Measurements from ENCODE around the gene MGAT4A.
A peak's percentile ranks its signal among the peaks of the same experiment; 100 is the strongest.
"Not testable (repeated sequence)": the region's sequence is repeated elsewhere in the genome, so short reads cannot be mapped to it uniquely, and the experiment has no call there.

The MGAT4A gene

DNA sequence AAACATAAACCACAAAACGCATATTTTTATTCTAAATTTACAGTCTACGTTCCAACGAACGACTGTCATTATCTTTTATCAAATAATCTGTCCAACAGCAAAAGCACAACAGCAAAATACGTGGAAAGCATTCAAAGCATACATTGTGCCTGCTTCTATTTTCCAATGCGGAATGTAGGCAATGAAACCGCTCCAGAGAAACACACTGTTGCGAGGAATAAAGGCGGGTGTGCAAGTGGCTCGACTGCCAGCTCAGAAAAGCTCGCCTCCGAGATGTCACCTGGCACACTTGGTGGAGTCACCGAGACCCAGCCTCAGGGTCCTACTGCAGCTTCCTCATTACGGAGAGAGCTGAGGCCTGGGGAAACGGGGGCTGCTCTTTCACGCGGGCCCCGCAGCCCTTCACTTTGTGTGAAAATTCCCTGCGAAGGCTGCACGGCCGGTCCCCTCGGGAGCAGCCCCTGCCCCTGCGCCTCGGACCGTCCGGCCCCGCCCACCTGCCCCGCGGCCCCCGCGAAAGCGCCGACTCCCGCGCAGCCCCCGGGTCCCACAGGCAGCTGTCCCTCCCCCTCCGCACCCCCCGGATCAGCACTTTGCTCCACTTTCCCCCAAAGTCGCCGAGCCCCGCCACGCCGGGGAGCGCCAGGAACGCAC lies 752 bp downstream of the MGAT4A start:
- DNase-seq (peak; percentile 55), ATAC-seq (peak; percentile 20)

DNA sequence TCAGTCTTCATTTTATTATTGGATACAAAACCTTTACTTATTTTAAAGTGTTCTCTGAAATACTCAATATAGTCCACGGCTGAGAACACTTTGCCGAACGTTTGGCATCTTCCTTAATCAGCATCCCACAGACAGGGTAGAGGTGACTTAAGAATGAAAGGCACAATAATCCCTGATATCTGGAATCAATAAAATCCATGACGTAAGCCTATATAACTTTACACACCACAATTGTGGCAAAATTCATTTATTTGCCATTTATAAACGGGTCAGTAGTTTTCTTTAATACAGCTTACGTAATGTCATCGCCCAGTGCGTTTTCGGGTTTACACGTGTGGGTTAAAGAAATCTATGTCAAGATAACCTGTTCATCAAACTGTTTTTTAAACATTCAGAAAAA lies 1.3 kb downstream of the MGAT4A start:
- ATAC-seq (no peak), DNase-seq (no peak)

DNA sequence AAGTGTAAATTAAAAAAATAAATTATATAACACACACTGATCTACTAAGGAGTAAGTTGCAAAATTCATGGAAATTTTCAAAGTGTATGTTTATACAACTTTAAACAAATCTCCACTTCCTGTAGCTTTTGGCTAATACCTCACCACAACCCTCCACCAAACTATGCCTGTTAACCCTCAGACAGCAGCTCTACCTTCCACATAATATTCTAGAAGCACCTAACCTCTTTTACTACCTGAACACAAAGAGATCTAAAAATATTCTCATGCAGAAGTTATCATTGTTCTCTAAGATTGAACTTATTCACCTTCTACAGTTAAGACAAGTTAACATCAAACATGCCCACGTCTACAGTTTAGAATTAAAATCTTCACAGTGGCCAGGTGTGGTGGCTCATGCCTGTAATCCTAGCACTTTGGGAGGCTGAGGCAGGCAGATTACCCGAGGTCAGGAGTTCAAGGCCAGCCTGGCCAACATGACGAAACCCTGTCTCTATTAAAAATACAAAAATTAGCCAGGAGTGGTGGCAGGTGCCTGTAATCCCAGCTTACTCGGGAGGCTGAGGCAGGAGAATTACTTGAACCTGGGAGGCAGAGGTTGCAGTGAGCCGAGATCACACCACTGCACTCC lies 2.7 kb downstream of the MGAT4A start:
- not testable (repeated sequence) for DNase-seq, ATAC-seq

DNA sequence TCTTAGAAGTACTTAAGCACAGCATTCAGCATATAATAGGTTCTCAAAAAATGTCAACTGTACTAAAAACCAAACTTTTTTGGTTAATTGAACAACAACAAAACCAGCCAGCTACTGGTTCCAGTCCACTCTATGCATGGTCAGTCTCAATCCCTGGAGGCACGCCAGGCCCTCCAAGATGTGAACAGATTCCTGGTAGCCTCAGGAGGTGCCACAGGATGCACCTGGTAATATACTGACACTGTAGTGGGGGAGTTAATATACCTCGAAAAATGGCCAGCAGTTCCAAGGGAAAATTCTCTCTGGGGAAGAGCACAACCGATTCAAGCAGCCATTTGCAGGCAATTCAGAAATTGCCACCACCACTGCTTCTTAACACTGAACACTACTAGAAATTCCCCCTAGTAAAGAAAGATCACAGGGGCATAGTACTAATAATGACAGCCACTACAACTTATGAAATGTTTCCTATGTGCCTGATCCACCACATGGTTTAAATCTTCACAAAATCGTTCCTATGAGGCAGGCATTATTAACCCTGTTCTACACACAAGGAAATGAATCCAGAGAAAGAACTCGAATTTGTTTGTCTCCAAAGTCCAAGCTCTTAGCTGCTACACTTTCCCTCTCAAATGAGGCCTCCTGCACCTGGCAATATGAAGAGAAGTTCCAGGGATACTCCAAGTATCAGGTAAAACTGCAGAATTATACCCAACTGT lies 3.4 kb downstream of the MGAT4A start:
- no peak for ATAC-seq
- DNase-seq: no peak

DNA sequence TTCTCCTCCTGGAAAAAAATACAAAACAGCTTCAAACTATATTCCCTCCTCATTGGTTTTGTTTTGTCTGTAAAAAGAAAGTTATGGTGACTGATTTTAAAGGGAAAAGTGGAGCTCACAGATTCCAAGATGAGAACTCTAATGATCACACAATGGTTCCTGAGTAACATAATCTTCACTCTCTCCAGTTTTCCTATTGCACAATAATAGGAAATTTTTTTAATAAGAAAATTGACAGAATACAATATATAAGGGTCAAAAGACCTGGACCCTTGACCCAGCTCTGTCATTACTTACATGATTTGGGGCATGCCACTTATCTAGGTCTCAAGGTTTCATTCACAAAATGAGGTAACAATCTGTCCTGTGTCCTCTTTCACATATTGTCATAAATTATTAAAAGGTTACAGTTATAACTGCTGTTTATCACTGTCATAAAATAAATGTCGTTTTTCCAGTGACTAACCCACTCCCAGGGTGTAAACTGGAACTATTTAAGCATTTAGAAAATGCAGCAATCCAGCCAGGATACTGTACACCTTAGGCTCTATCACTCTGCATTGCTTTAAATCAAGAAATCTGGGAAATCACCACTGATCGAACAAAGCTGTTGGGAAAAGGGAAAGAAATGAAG lies 4.1 kb downstream of the MGAT4A start:
- no peak for ATAC-seq
- DNase-seq: no peak

DNA sequence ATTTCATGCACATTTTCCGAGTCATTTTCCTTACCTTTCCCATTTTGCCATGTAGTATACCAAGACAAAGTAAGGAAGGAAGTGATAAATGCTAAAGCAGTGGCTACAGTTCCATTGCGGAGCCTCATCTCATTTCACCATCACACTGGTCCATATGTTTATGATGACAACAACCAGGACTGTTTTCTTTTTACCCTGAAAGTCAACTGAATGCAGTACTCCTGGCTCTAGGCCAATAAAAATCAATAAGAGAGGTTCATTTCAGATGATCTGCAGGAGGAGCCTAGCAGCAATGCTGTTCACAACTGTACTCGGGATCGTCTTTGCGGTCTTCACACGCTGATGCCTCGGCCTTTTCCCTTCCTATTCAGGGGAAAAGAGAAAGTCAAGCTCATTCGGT lies 4.7 kb downstream of the MGAT4A start:
- DNase-seq (no peak), ATAC-seq (no peak)

DNA sequence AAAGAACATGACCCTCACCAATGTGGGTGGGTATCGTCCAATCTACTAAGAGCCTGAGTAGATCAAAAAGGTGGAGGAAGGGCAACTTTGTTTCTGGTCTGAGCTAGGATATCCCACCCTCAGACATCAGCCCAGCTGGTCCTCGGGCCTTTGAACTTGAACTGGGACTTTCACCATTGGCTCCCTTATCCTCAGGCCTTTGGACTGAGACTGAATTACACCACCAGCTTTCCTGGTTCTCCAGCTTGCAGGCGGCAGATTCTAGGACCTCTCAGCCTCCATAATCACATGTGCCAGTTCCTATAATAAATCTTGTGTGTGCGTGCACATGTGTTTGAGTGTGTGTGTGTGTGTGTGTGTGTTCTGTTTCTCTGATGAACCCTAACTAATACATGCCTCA lies 10.6 kb downstream of the MGAT4A start:
- no peak for DNase-seq
- ATAC-seq: no peak

DNA sequence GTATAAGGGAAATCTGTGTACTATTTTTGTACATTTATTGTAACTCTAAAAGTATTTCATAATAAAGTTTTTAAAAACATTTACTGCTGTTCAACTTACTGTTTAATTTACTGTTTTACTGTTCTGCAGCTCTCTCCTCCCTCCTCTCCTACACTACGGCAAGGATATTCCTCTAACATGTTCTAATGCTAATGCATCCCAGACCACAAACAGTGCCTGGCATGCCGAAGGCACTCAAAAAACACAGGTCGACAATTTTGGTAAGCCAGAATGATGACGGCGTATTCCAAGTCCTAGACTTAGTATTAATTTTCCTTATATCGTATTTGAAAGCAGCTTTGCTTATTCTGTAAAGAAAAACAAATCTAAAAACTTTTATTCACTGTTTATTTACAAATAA lies 13.3 kb downstream of the MGAT4A start:
- no peak for DNase-seq
- no peak for ATAC-seq

DNA sequence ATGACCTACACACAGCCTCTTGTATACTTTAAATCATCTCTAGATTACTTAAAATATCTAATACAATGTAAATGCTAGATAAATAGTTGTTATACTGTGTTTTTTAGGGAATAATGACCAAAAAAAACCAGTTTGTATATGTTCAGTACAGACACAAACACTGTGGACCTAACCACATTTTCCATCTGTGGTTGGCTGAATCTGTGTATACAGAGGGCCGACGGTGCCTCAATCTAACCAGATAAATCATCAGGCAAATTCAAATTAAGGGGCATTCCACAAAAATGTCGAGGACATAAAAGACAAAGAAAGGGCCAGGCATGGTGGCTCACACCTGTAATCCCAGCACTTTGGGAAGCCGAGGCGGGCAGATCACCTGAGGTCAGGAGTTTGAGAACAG lies 14.1 kb downstream of the MGAT4A start:
- peak; percentile 64 for ATAC-seq
- DNase-seq: no peak

DNA sequence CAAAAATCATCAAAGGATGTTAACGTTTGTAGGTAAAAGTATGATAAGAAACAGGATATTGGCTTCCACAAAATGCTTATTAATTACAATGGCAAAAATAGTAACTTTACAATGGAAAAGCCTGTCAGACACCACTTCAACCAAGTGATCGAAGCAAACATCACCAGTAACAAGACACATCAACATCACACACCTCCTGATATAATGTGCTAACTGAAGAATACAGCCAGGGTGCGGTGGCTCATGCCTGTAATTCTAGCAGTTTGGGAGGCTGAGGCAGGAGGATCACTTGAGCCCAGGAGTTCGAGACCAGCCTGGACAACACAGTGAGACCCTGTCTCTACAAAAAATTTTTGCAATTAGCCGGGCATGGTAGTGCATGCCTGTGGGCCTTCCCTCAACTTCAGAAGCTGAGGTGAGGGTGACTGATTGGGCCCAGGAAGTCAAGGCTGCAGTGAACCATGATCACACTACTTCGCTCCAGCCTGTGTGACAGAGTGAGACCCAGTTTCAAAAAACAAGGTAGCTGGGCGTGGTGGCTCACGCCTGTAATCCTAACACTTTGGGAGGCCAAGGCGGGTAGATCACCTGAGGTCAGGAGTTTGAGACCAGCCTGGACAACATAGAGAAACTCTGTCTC lies 15.0 kb downstream of the MGAT4A start:
- ATAC-seq: peak; percentile 48
- no peak for DNase-seq

DNA sequence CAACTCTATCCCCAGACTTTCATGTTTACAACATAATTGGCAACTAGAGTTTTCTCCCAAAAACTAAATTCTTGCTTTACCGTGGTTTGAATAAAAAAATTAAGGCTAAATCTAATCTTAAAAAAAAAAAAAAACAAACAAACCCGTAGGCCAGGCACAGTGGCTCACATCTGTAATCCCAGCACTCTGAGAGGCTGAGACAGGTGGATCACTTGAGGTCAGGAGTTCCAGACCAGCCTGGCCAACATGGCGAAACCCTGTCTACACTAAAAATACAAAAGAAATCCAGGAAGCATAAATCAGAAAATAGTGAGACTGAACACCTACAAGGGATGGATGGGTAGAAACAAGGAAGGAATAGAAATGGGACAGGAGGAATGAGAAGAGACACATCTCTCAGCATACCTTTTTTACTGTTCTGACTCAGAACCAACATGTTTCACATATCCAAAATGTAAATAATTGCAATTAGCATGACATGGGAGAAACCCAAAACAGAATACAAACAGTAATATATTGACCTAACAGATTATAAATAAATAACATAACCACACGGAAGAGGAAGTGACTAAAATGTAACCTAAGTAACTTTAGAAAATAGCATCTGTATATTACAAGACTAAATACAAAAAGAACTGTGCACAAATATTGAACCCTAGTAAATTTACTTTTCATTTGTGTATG lies 17.5 kb downstream of the MGAT4A start:
- no peak for DNase-seq
- ATAC-seq: no peak

DNA sequence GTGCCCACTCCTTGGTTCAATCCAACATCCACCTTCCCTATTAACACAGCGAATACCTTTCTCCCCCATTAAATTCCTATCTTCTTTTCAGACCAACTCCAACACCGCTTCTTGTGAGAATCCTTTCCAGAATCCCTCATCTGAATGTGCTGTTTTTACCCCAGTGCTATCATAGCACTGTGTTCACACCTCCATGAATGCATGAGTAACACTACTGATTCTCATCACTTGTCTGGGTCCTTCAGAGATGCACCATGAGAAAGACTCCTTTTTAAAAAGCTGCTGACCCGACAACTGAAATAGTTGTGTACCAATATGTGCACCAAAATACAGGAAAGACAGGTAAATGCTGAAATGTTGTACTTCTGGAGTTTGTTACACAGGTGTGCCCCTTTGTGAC lies 18.8 kb downstream of the MGAT4A start:
- DNase-seq (no peak), ATAC-seq (peak; percentile 72)

DNA sequence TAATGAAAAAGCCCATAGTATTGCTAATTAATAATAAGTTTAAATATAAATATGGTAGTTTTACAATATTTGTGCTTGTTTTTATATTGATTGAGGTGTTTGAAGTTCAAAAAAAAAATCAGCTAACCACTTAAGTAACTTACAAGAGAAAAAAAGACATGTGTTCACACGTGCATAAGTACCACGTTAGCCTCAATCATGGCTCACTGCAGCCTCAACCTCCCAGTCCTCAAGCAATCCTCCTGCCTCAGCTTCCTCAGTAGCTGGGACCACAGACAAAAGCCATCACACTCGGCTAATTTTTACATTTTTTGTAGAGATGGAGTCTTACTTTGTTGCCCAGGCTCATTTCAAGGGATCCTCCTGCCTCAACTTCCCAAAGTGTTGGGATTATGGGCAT lies 19.4 kb downstream of the MGAT4A start:
- DNase-seq: no peak
- ATAC-seq: no peak

DNA sequence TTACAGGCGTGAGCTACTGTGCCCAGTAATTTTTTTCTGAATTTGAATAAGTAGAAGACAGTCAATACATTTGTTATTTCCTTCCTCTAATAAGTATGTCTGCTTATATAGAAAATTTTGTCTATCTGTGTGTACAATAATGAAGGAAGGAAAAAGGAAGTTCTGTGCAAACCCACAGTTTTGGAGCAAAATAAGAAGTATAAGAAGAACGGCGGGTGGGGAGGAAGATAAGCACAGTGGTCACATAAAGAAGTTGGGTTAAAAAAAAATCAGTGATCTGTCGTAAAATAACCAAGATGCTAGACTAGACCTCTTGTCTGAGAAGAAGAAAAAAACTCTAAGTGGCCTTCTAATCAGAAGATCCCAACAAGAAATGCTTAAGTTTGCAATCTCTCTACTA lies 20.2 kb downstream of the MGAT4A start:
- no peak for DNase-seq
- no peak for ATAC-seq

DNA sequence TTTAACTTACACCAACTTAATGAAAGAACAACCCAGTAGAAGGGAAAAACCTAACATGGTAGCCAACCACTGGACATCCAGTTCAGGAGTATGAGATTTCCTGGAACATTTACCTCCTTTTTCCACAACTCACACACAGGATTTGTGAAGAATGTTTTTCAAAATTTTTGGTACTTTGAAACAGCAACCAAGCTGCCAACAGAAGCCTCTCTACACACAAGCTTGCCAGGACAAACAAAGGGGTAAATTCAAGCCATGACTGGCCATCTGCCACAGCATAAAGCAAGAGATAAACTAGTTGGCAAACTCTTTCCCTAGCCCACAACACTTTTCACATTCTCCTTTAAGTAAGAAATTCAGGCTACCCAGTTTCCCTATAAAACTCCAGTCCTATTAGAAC lies 21.4 kb downstream of the MGAT4A start:
- no peak for ATAC-seq

DNA sequence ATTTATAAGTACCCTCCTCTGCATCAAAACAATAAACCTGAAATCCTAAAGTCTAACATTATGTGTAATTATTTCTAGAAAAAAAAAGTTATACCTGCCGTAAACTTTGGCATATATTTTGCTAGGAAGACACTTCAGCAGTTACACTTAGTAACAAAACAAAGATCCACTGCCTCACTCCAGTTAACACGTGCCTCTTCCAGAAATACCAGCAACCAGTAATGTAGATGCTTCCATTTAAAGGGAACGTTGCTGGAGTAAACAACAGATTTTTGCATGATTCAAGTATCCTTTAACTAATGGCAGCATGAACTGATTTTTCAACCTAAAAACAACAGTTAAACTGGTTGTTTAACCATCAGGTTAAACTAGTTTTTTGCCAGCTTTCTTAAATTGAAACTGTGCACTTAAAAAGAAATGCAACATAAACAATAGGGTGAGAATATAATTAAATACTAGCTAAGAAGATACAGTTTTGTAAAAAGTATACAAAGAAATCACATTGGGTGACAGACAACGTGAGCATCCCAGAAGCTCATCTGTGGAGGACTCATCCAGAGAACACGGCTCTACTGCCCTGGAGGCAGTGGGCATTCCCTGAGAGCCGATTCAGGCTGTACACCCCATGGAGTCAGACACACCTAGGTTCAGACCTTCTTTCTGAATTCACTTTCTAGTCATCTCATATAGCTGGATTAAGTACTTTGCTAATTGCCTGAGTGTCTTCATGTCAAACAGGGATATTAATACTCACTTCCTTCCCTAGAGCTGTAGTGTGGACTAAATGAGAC lies 22.3 kb downstream of the MGAT4A start:
- DNase-seq (no peak), ATAC-seq (no peak)

More for the DNA sequence above, 21.4 kb downstream of the MGAT4A start:
- no peak for DNase-seq

DNA sequence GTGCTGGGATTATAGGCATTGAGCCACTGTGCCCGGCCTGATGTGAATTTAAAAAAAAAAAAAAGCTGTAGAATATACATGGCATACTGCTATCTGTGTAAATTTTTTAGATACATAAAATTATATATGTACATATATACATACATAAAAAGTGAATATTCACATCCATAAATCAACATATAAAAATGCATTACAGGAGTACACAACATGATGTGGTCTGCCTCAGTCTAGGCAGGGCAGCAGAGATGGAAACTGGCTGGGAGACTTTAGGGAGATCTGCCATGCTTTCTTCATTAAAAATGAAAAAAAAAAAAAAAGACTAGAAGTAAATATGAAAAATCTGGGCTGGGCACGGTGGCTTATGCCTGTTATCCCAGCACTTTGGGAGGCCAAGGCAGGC lies 24.3 kb downstream of the MGAT4A start:
- ATAC-seq (no peak), DNase-seq (no peak)

DNA sequence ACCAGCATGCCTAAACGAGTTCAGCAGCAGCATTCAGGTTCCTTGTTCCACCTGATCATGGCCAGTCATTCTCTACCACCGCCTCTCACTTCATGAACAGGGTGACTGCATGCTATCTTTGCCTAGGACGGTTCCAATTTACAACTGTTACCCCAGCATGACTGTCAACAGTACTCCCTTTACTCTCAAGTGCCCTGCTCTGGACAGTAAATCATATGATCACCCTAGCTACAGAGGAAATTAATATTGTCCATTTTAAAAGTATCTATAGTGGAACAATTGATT lies 25.7 kb downstream of the MGAT4A start:
- ATAC-seq (no peak), DNase-seq (no peak)

DNA sequence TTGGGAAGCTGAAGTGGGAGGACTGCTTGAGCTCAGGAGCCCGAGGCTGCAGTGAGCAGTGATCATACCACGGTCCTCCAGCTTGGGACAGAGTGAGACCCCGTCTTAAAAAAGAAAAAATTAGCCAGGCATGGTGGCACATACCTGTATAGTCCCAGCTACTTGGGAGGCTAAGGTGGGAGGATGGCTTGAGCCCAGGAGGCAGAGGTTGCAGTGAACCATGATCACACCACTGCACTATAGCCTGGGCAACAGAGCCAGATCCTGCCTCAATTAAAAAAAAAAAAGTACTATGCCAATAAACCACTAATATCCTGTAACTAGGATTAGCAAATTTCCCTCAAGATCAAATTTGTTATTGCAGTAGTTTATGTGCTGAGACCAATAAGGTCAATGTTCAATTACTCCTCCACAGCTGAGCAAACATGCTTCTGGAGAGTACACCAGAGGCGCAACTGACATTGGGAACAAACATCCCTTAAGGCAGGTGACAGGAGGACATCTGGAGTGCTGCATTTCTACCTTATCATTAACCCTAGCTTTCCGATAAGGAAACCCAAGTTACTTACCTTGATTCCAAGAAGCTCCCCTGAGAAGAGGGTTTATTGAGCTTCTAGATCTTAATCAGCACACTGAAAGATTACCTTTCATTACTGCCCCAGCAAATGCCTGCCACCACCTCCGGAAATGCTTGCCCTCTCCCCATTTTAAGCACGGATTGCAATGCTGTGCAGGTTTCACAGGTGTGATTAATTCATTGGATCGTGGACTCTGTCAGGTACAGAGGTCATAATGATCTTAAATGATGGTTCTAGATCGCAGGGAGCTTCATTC lies 26.2 kb downstream of the MGAT4A start:
- ATAC-seq: no peak
- no peak for DNase-seq

DNA sequence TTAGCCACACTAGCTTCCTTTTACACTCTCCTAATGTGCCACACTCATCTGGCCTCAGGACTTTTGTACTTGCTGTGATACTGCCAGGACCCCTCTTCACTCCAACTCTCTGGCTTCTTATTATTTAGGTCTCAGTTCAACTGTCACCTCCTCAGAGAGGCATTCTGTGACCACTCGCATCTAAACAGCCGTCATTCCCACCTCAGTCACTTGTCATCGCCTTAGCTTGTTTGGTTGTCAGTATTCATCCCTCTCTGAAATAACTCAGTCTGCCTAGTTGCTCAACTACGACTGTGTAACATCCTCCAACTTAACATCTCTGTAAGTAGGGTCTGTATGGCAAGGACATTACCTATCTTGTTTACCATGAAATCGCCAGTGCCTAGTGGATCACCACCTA lies 27.2 kb downstream of the MGAT4A start:
- ATAC-seq: no peak
- no peak for DNase-seq
